Natural killer cell (primary cell): ENCODE results near the gene TIMP4. TPM values are rescaled to one million over a fixed set of nuclear protein-coding genes. Genes with fewer than 3 reads are reported as not detected.

Experiments used
- ATAC-seq, 3 donors: fragments of 150-1000 bp in 2 of 3; fragments of 200-7000 bp in 1 of 3; cut with Tn5 transposase; 1 replicate in 1 of 3; 2 replicates in 2 of 3; pipeline ENCODE4 v1.10.0; 2021; ENCODE audit warnings: mild to moderate bottlenecking in 2 of 3, moderate library complexity in 2 of 3
- DNase-seq, 2 donors: peaks; one replicate each; pipeline versions ENCODE4 v3.0.0 to v3.0.0-alpha.2; 2013 to 2021; ENCODE audit warnings: mixed read lengths in 1 of 2
- H3K27ac ChIP-seq: one replicate; pipeline ENCODE4 v1.5.1; 2013; ENCODE audit warnings: mild to moderate bottlenecking, low read length
- H3K27me3 ChIP-seq: one replicate; pipeline ENCODE4 v1.6.1; 2013; ENCODE audit warnings: low read length; ENCODE audit not compliant: control insufficient read depth, insufficient read depth
- H3K36me3 ChIP-seq: one replicate; pipeline ENCODE4 v1.6.1; 2013; ENCODE audit warnings: low read length; ENCODE audit not compliant: control insufficient read depth, insufficient read depth
- H3K4me1 ChIP-seq: one replicate; pipeline ENCODE4 v1.6.1; 2013; ENCODE audit warnings: low read length; ENCODE audit not compliant: control insufficient read depth, insufficient read depth
- H3K4me3 ChIP-seq: one replicate; pipeline ENCODE4 v1.5.1; 2013; ENCODE audit warnings: low read length
- H3K9me3 ChIP-seq: one replicate; pipeline ENCODE4 v1.6.1; 2013; ENCODE audit warnings: low read length; ENCODE audit not compliant: control insufficient read depth, insufficient read depth
- H3K27ac Mint-ChIP-seq, 2 donors: one replicate each; pipeline ENCODE4 v1.8.0; 2022; ENCODE audit warnings: mild to moderate bottlenecking in 2 of 2, mixed read lengths in 2 of 2, moderate library complexity in 1 of 2
- H3K27me3 Mint-ChIP-seq, 2 donors: one replicate each; pipeline ENCODE4 v1.8.0; 2022; ENCODE audit warnings: low read depth in 2 of 2, mixed read lengths in 2 of 2
- H3K36me3 Mint-ChIP-seq: one replicate; pipeline ENCODE4 v1.8.0; 2022; ENCODE audit warnings: mixed read lengths
- H3K4me1 Mint-ChIP-seq, 2 donors: one replicate each; pipeline ENCODE4 v1.8.0; 2022; ENCODE audit warnings: mixed read lengths in 2 of 2
- H3K4me3 Mint-ChIP-seq: one replicate; pipeline ENCODE4 v1.8.0; 2022; ENCODE audit warnings: mild to moderate bottlenecking, moderate library complexity, mixed read lengths
- H3K9me3 Mint-ChIP-seq, 2 donors: one replicate each; pipeline ENCODE4 v1.8.0; 2022; ENCODE audit warnings: mixed read lengths in 2 of 2
- CTCF ChIP-seq: fragments of 200-600 bp; IDR thresholded peaks from one replicate; pipeline ENCODE4 v1.8.0; 2022; ENCODE audit warnings: antibody characterized with exemption
- WGBS: methylation state at CpG from one replicate; pipeline ENCODE4 v1.1.7; 2013; ENCODE audit warnings: missing lambda C conversion rate; ENCODE audit not compliant: insufficient coverage; 5-methylcytosine and 5-hydroxymethylcytosine counted together
- intact Hi-C: fragments of 100-400 bp; cut with micrococcal nuclease; formaldehyde crosslinking; loops from one replicate; pipeline ENCODE4 v1.14.2; 2022
- total RNA-seq, 4 donors: library from RNA; stranded (reverse); fragments of 120-200 nt in 1 of 4; gene quantifications; one replicate each; pipeline versions ENCODE4 v1.2.3 to v1.2.4, GENCODE V29; 2013 to 2022

Gene TIMP4
- total RNA-seq, 3 donors from 2014 or later (not counting 1 experiment from before 2014, with no cell fraction given) = not detected

GRCh38 chr3:12187448-12188327, 29.0 kb upstream of the TIMP4 start:
- WGBS = 3% methylated on average over 6 of the region's 7 CpGs
- Mint-ChIP-seq H3K4me3 (no peak overlapping the region), H3K4me1 (peaks cover 0 to 3% of the 10 kb centered on the region in 2 donors), H3K9me3 (no peaks in the 10 kb centered on the region), H3K36me3 (no peaks in the 10 kb centered on the region), H3K27me3 (peaks cover 4 to 15% of the 10 kb centered on the region in 2 donors), H3K27ac (no peak overlapping the region)
- no peaks in the 10 kb centered on the region for H3K36me3 ChIP-seq
- no peaks in the 10 kb centered on the region for H3K27me3 ChIP-seq
- no peaks in the 10 kb centered on the region for H3K9me3 ChIP-seq
- no peak for TF ChIP-seq CTCF
- H3K27ac ChIP-seq = peak overlapping the region; percentile 53
- ATAC-seq = peak in 2 of 3 donors; percentile 41 to 71
- intact Hi-C loops = no loop called here
- DNase-seq = peak in 1 of 2 donors; percentile 29
- H3K4me3 ChIP-seq = no peak overlapping the region
- peaks cover 21% of the 10 kb centered on the region for H3K4me1 ChIP-seq

- H3K27ac ChIP-seq = peak overlapping the region; percentile 53
- ATAC-seq (no peak), DNase-seq (no peak)
- H3K27me3 ChIP-seq = no peaks in the 10 kb centered on the region
- no peaks in the 10 kb centered on the region for H3K9me3 Mint-ChIP-seq
- H3K36me3 Mint-ChIP-seq = no peaks in the 10 kb centered on the region
- peaks cover 0 to 3% of the 10 kb centered on the region in 2 donors for H3K4me1 Mint-ChIP-seq
- no peaks in the 10 kb centered on the region for H3K36me3 ChIP-seq
- peaks cover 21% of the 10 kb centered on the region for H3K4me1 ChIP-seq
- intact Hi-C loops = no loop called here
- no peak overlapping the region for H3K4me3 ChIP-seq
- no peaks in the 10 kb centered on the region for H3K9me3 ChIP-seq
- H3K27me3 Mint-ChIP-seq = peaks cover 4 to 9% of the 10 kb centered on the region in 2 donors
- H3K27ac Mint-ChIP-seq = no peak overlapping the region
- 90% methylated on average over 8 of the region's 8 CpGs for WGBS
- no peak for TF ChIP-seq CTCF
- H3K4me3 Mint-ChIP-seq = no peak overlapping the region
Observed at GRCh38 chr3:12186515-12187286, 28.0 kb upstream of the TIMP4 start.

- Mint-ChIP-seq H3K27me3 (peaks cover 4 to 9% of the 10 kb centered on the region in 2 donors), H3K9me3 (no peaks in the 10 kb centered on the region), H3K4me1 (peaks cover 0 to 3% of the 10 kb centered on the region in 2 donors), H3K27ac (no peak overlapping the region), H3K36me3 (no peaks in the 10 kb centered on the region), H3K4me3 (no peak overlapping the region)
- intact Hi-C loops = no loop called here
- DNase-seq (no peak), ATAC-seq (no peak)
- no peak for TF ChIP-seq CTCF
- Histone ChIP-seq H3K9me3 (no peaks in the 10 kb centered on the region), H3K27me3 (no peaks in the 10 kb centered on the region), H3K27ac (no peak overlapping the region), H3K36me3 (no peaks in the 10 kb centered on the region), H3K4me3 (no peak overlapping the region), H3K4me1 (peaks cover 21% of the 10 kb centered on the region)
- WGBS = 96% methylated on average over 4 of the region's 4 CpGs
Observed at GRCh38 chr3:12186046-12186445, 27.3 kb upstream of the TIMP4 start.
